Smooth muscle cell (in vitro differentiated cells): ENCODE data around the gene PRKCA. TPM values are rescaled to one million over a fixed set of nuclear protein-coding genes. Genes with fewer than 3 reads are reported as not detected.

Experiments used
- DNase-seq: peaks from one replicate; lab custom pipeline; 2025; ENCODE audit not compliant: unreplicated experiment; lab: John Stamatoyannopoulos, UW
- H2AFZ ChIP-seq: fragments of 200-600 bp; sonication (generic); 2 replicates; pipeline ENCODE4 v1.6.0; 2016; ENCODE audit warnings: antibody characterized with exemption, low read depth, mild to moderate bottlenecking
- H3F3A ChIP-seq: fragments of 200-600 bp; sonication (generic); 2 replicates; pipeline ENCODE4 v1.6.0; 2017; ENCODE audit warnings: antibody characterized with exemption, low read depth
- H3K27ac ChIP-seq: fragments of 200-600 bp; sonication (generic); 2 replicates; pipeline ENCODE4 v1.5.1; 2016; ENCODE audit warnings: low read depth, mild to moderate bottlenecking
- H3K27me3 ChIP-seq: fragments of 200-600 bp; sonication (generic); 2 replicates; pipeline ENCODE4 v1.6.1; 2016; ENCODE audit warnings: low read depth, mild to moderate bottlenecking
- H3K36me3 ChIP-seq: fragments of 200-600 bp; sonication (generic); 2 replicates; pipeline ENCODE4 v1.5.1; 2016; ENCODE audit warnings: low read depth
- H3K4me1 ChIP-seq: fragments of 200-600 bp; sonication (generic); 2 replicates; pipeline ENCODE4 v1.5.1; 2016; ENCODE audit warnings: low read depth
- H3K4me2 ChIP-seq: fragments of 200-600 bp; sonication (generic); 2 replicates; pipeline ENCODE4 v1.6.0; 2016; ENCODE audit warnings: mild to moderate bottlenecking
- H3K4me3 ChIP-seq: fragments of 200-600 bp; sonication (generic); 2 replicates; pipeline ENCODE4 v1.5.1; 2016; ENCODE audit warnings: mild to moderate bottlenecking
- H3K79me2 ChIP-seq: fragments of 200-600 bp; sonication (generic); 2 replicates; pipeline ENCODE4 v1.6.0; 2016; ENCODE audit warnings: low read depth, mild to moderate bottlenecking
- H3K9ac ChIP-seq: fragments of 200-600 bp; sonication (generic); 2 replicates; pipeline ENCODE4 v1.6.0; 2016; ENCODE audit warnings: low read depth
- H3K9me3 ChIP-seq: fragments of 200-600 bp; sonication (generic); replicated peaks from 2 replicates; pipeline ENCODE4 v1.5.1; 2016; ENCODE audit warnings: low read depth
- H4K20me1 ChIP-seq: fragments of 200-600 bp; sonication (generic); 2 replicates; pipeline ENCODE4 v1.6.0; 2016; ENCODE audit warnings: low read depth
- WGBS: methylation state at CpG from one replicate; pipeline ENCODE4 v1.1.7; 2016; ENCODE audit warnings: low lambda C conversion rate; 5-methylcytosine and 5-hydroxymethylcytosine counted together
- polyA plus RNA-seq: library from polyadenylated mRNA; unstranded; fragments of >200 nt; fragmentation: Nextera tagmentation; extraction: Ambion mirVana; gene quantifications from 2 replicates; pipeline ENCODE4 v1.2.1, GENCODE V29; 2016
- total RNA-seq: library from RNA; depleted of rRNA; stranded (reverse); fragments of >200 nt; gene quantifications from 2 replicates; pipeline ENCODE4 v1.2.3, GENCODE V29; 2014
- TF ChIP-seq, protein P1 (sequence below): fragments of 200-600 bp; sonication (generic); IDR thresholded peaks from 2 replicates; pipeline ENCODE4 v1.5.1; 2017; ENCODE audit warnings: borderline replicate concordance, mild to moderate bottlenecking, antibody characterized with exemption; ENCODE audit not compliant: insufficient read depth, poor library complexity, severe bottlenecking

Gene PRKCA
- total and polyA plus RNA-seq, 2 experiments from 2014 or later, result 0.78 to 7.1 TPM

DNA sequence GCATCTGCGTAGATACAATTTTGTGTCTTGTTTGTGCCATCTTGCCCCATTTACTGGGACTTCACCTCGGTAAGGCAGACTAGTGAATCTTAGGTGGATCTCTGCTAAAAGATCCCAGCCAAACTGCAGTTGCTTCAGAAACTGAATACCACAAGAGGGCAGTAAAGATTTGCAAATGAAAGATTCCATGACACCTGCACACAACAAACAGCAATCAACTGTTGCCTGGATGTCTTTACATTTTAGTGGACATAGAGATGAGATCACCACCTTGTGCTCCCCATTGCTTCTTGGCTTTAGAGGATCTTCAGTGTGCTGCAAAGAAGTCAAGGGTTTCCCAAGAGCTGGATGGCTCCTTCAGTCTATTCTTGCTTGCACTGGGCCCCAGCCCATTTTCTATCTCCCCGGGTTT is 413.3 kb downstream of the PRKCA start:
- no peak overlapping the region for H3K27ac ChIP-seq
- H3K36me3 ChIP-seq, result no peaks in the 10 kb centered on the region
- no peaks in the 10 kb centered on the region for H4K20me1 ChIP-seq
- H3K9ac ChIP-seq, result no peak overlapping the region
- TF ChIP-seq, protein P1, sequence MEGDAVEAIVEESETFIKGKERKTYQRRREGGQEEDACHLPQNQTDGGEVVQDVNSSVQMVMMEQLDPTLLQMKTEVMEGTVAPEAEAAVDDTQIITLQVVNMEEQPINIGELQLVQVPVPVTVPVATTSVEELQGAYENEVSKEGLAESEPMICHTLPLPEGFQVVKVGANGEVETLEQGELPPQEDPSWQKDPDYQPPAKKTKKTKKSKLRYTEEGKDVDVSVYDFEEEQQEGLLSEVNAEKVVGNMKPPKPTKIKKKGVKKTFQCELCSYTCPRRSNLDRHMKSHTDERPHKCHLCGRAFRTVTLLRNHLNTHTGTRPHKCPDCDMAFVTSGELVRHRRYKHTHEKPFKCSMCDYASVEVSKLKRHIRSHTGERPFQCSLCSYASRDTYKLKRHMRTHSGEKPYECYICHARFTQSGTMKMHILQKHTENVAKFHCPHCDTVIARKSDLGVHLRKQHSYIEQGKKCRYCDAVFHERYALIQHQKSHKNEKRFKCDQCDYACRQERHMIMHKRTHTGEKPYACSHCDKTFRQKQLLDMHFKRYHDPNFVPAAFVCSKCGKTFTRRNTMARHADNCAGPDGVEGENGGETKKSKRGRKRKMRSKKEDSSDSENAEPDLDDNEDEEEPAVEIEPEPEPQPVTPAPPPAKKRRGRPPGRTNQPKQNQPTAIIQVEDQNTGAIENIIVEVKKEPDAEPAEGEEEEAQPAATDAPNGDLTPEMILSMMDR, result peak; percentile 68
- H3K9me3 ChIP-seq, result no peaks in the 10 kb centered on the region
- H3K79me2 ChIP-seq, result no peaks in the 10 kb centered on the region
- H3K4me2 ChIP-seq, result no peak overlapping the region
- H2AFZ ChIP-seq, result no peak overlapping the region
- no peak overlapping the region for H3K4me3 ChIP-seq
- no peak for DNase-seq
- WGBS, result 44% methylated on average over 3 of the region's 3 CpGs
- H3K4me1 ChIP-seq, result peaks cover 3% of the 10 kb centered on the region
- no peaks in the 10 kb centered on the region for H3K27me3 ChIP-seq
- H3F3A ChIP-seq, result no peaks in the 10 kb centered on the region

DNA sequence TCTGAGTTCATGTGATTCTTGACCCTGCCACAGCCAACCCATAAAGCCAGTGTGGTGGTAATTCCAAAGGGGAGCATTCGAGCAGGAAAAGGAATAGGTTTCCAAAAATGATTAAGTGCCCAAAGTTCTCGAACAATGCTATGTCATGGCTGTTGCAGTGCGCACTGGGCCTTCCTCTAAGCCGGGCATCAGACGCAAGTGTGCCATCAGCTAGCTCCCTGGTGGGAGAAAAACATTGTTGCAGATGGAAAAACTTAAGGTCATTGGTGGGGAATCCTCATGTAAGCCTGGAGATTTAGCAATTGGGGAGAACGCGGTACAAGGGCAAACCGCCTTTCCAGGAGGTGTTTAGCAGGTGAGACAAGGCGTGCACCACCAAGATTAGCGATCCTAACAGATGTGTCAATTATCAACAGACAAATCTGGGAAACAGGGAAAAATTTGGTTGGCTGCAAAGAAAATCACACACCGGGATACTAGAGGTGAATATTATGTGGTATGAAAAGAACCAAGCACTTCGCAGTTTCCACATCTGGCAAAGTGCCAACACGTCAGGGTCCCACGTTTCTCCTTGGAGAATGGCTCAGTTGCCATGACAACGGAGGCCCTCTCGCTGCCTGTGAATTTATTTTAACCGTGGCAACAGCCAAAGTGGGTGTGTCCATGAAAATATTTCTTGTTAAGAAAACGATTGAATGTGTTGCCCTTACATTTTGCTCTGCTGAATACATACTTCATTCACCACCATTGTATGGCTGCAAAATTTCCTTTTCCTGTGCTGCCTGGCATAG is 414.0 kb downstream of the PRKCA start:
- Histone ChIP-seq H3K9me3 (no peaks in the 10 kb centered on the region), H3K9ac (no peak overlapping the region), H2AFZ (no peak overlapping the region), H3K4me1 (peaks cover 3% of the 10 kb centered on the region), H3K4me3 (no peak overlapping the region), H3K36me3 (no peaks in the 10 kb centered on the region), H4K20me1 (no peaks in the 10 kb centered on the region), H3K4me2 (no peak overlapping the region), H3K27me3 (no peaks in the 10 kb centered on the region), H3F3A (no peaks in the 10 kb centered on the region), H3K27ac (no peak overlapping the region), H3K79me2 (no peaks in the 10 kb centered on the region)
- TF ChIP-seq, protein P1, result no peak
- no peak for DNase-seq
- 87% methylated on average over 18 of the region's 18 CpGs for WGBS

DNA sequence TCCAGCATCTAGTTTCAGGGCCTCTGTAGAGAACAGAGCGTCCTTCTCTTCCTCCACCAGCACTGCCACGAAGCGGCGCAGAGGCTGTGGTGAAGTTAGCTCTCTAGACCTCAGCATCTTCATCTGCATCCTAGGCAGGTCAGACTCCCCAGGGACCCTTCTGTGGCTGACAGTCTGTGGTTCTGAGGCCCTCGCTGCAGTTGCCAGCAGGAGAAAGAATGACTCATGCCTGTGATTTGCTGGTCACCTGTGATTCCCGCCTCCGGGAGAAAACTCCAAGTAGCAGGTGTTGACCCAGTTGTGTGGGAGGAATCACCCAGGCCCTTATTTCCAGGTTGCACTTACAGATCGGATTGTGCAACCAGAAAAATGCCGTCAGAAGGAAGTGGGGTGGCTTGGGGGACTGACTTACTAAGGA is 415.2 kb downstream of the PRKCA start:
- Histone ChIP-seq H3K36me3 (no peaks in the 10 kb centered on the region), H3K9ac (no peak overlapping the region), H3F3A (no peaks in the 10 kb centered on the region), H3K79me2 (no peaks in the 10 kb centered on the region), H3K9me3 (no peaks in the 10 kb centered on the region), H3K4me3 (no peak overlapping the region), H3K4me1 (peaks cover 3% of the 10 kb centered on the region), H4K20me1 (no peaks in the 10 kb centered on the region), H3K4me2 (no peak overlapping the region), H3K27ac (no peak overlapping the region), H3K27me3 (no peaks in the 10 kb centered on the region), H2AFZ (no peak overlapping the region)
- WGBS, result 79% methylated on average over 9 of the region's 9 CpGs
- no peak for DNase-seq
- TF ChIP-seq, protein P1, result no peak

DNA sequence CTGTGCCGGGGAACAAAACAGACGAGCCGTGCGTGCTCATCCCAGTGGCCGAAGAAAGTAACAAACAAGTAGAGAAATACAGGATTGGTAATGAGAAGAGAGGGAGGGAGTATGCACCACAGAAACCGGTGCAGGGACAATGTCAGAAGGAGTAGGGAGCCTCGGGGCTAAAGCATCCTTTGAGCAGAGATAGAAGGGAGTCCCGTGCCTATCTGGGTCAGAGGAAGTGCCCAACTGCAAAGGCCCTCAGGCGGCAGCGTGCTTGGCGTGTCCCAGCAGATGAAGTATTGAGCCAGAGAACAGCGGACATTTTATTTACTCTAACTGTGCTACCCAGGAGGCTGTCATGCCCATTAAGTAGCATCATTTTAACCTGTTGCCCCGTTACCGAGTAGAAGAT is 417.6 kb downstream of the PRKCA start:
- Histone ChIP-seq H3K27ac (no peak overlapping the region), H3K4me3 (no peak overlapping the region), H3F3A (no peaks in the 10 kb centered on the region), H3K36me3 (no peaks in the 10 kb centered on the region), H2AFZ (no peak overlapping the region), H3K9me3 (no peaks in the 10 kb centered on the region), H3K4me2 (no peak overlapping the region), H3K27me3 (no peaks in the 10 kb centered on the region), H3K9ac (no peak overlapping the region), H3K79me2 (no peaks in the 10 kb centered on the region), H3K4me1 (peaks cover 3% of the 10 kb centered on the region), H4K20me1 (no peaks in the 10 kb centered on the region)
- no peak for DNase-seq
- 85% methylated on average over 14 of the region's 14 CpGs for WGBS
- TF ChIP-seq, protein P1, result no peak
